H1 (cell line): ENCODE data around the gene MAGI1.

Experiments used
- EZH2 ChIP-seq: fragments of 200-600 bp; sonication (generic); IDR thresholded peaks from 2 replicates; pipeline ENCODE4 v1.7.1; 2012; ENCODE audit warnings: low read depth, mild to moderate bottlenecking, moderate library complexity, low read length, inconsistent platforms; ENCODE audit not compliant: severe bottlenecking
- FOSL1 ChIP-seq: IDR thresholded peaks from 2 replicates; pipeline ENCODE4 v1.6.1; 2011; ENCODE audit warnings: mild to moderate bottlenecking, low read depth, low read length, moderate library complexity; ENCODE audit not compliant: insufficient read depth
- JUN ChIP-seq: IDR thresholded peaks from 2 replicates; pipeline ENCODE4 v1.6.1; 2011; ENCODE audit warnings: low read depth, mild to moderate bottlenecking, improper control_type of control experiment, low read length
- NRF1 ChIP-seq: IDR thresholded peaks from 2 replicates; pipeline ENCODE4 v1.6.1; 2011; ENCODE audit warnings: mild to moderate bottlenecking, low read depth, low read length, improper control_type of control experiment
- POLR2AphosphoS5 ChIP-seq: IDR thresholded peaks from 2 replicates; pipeline ENCODE4 v1.6.1; 2011; ENCODE audit warnings: low read depth, low read length
- SIN3A ChIP-seq, 2 experiments: IDR thresholded peaks in 1 of 2; conservative IDR thresholded peaks in 1 of 2; 2 replicates each; pipeline ENCODE4 v1.6.1; 2011 to 2012; ENCODE audit warnings: low read length in 2 of 2, improper control_type of control experiment in 1 of 2, low read depth in 1 of 2, mild to moderate bottlenecking in 1 of 2
- TAF1 ChIP-seq: IDR thresholded peaks from 2 replicates; pipeline ENCODE4 v1.6.1; 2011; ENCODE audit warnings: mild to moderate bottlenecking, low read depth, low read length
- TBP ChIP-seq: IDR thresholded peaks from 2 replicates; pipeline ENCODE4 v1.6.1; 2011; ENCODE audit warnings: low read depth, low read length, improper control_type of control experiment
- TCF12 ChIP-seq: IDR thresholded peaks from 2 replicates; pipeline ENCODE4 v1.6.1; 2011; ENCODE audit warnings: low read depth, mild to moderate bottlenecking, low read length
- TF ChIP-seq, protein P1 (sequence below), 3 experiments: IDR thresholded peaks; 1 replicate in 2 of 3; 2 replicates in 1 of 3; pipeline versions ENCODE4 v1.5.1 to v1.6.1; 2011; ENCODE audit warnings: low read length in 3 of 3, mild to moderate bottlenecking in 3 of 3, inconsistent platforms in 2 of 3, low read depth in 1 of 3, moderate library complexity in 1 of 3; ENCODE audit not compliant: insufficient read depth in 1 of 3; ENCODE audit errors: control extremely low read depth in 1 of 3

DNA sequence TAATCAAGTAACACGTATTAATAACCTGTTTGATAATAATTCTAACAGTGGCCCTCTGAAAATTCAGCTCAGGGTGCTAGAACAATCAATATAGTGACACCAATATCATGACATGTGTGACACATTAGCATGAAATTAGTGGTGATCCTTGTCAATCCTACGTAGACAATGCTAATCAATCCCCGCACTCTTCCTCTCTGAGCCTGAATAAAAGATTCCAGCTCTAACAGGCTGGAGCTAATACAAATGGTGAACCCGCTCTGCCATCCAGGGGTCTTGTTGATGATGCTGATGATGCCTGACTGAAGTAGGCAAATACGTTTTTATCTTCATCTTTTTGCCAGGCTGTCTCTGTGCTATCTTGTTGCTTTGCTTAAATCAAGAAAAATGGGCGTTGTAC is 462.5 kb downstream of the MAGI1 start:
- TF ChIP-seq, protein P1, sequence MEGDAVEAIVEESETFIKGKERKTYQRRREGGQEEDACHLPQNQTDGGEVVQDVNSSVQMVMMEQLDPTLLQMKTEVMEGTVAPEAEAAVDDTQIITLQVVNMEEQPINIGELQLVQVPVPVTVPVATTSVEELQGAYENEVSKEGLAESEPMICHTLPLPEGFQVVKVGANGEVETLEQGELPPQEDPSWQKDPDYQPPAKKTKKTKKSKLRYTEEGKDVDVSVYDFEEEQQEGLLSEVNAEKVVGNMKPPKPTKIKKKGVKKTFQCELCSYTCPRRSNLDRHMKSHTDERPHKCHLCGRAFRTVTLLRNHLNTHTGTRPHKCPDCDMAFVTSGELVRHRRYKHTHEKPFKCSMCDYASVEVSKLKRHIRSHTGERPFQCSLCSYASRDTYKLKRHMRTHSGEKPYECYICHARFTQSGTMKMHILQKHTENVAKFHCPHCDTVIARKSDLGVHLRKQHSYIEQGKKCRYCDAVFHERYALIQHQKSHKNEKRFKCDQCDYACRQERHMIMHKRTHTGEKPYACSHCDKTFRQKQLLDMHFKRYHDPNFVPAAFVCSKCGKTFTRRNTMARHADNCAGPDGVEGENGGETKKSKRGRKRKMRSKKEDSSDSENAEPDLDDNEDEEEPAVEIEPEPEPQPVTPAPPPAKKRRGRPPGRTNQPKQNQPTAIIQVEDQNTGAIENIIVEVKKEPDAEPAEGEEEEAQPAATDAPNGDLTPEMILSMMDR (IDR thresholded peaks at IDR 0.05; ENCODE audit: control extremely low read depth in 1 of 3, insufficient read depth in 1 of 3, low read depth in 1 of 3, low read length in 3 of 3): no peak
- TF ChIP-seq TCF12 (no peak), FOSL1 (no peak), POLR2AphosphoS5 (no peak), EZH2 (no peak), SIN3A (conservative IDR thresholded peaks at IDR 0.05 in 1 of 2, IDR thresholded peaks at IDR 0.05 in 1 of 2; ENCODE audit: low read depth in 1 of 2, low read length in 2 of 2) (no peak), TAF1 (no peak), JUN (no peak), TBP (no peak), NRF1 (no peak)
